C4-2B (cell line): ENCODE results near the gene ZNF385A.

Experiments used
- H3K27ac ChIP-seq: fragments of 450-650 bp; 2 replicates; pipeline ENCODE4 v1.5.1; 2017
- ZFX ChIP-seq: fragments of 450-650 bp; IDR thresholded peaks from 2 replicates; pipeline ENCODE4 v1.6.1; 2017
- TF ChIP-seq, protein P1 (sequence below): fragments of 450-650 bp; conservative IDR thresholded peaks from 2 replicates; pipeline ENCODE4 v1.5.1; 2017; ENCODE audit warnings: mild to moderate bottlenecking

ZNF385A gene

DNA sequence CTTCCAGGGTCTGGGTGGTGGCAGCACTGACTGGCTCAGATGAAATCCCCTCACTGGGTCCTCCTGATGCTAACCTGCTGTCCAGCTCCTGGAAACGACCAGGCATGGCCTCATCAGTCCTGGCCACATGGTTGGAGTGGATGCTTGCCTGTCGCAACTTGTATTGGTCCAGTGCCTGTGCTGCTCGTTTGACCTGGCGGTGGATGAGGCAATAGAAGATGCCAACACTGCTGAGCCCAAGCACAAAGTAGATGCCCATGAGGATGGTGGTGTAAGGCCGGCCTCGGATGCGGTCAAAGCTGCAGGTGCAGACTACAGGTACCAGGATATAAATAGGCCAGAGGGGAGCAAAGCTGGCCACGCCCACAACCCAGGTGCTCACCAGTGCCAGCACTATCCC lies 21.5 kb downstream of the ZNF385A start:
- TF ChIP-seq, protein P1, sequence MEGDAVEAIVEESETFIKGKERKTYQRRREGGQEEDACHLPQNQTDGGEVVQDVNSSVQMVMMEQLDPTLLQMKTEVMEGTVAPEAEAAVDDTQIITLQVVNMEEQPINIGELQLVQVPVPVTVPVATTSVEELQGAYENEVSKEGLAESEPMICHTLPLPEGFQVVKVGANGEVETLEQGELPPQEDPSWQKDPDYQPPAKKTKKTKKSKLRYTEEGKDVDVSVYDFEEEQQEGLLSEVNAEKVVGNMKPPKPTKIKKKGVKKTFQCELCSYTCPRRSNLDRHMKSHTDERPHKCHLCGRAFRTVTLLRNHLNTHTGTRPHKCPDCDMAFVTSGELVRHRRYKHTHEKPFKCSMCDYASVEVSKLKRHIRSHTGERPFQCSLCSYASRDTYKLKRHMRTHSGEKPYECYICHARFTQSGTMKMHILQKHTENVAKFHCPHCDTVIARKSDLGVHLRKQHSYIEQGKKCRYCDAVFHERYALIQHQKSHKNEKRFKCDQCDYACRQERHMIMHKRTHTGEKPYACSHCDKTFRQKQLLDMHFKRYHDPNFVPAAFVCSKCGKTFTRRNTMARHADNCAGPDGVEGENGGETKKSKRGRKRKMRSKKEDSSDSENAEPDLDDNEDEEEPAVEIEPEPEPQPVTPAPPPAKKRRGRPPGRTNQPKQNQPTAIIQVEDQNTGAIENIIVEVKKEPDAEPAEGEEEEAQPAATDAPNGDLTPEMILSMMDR = no peak
- TF ChIP-seq ZFX = no peak
- H3K27ac ChIP-seq = no peak overlapping the region

DNA sequence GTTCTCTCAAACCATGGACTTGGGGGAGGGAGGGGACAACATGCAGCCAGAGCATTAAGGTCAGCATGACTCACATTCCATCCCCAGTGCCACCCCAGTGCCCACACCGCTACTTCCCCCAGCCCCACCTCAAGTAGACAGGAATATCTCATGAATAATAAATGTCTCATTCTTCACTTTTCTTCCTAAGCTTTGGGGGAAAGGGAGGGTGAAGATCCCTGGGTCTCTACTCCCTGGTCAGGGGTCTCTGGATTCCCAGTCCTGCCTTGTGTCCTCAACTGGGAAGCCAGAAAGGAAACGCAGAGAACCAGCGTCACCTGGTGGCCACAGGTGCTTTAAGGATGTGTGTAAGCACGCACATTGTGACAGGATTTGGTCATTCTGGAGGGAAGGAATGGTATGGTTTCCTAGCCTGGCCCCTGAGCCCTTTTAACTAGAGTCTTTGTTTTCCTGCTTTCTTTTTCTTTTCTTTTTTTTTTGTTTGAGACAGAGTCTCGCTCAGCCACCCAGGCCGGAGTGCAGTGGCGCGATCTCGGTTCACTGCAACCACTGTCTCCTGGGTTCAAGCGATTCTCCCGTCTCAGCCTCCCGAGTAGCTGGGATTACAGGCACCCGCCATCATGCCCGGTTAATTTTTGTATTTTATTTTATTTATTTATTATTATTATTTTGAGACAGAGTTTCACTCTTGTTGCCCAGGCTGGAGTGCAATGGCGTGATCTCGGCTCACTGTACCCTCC lies 23.6 kb downstream of the ZNF385A start:
- TF ChIP-seq, protein P1 = peak; percentile 84
- no peak for TF ChIP-seq ZFX
- no peak overlapping the region for H3K27ac ChIP-seq

DNA sequence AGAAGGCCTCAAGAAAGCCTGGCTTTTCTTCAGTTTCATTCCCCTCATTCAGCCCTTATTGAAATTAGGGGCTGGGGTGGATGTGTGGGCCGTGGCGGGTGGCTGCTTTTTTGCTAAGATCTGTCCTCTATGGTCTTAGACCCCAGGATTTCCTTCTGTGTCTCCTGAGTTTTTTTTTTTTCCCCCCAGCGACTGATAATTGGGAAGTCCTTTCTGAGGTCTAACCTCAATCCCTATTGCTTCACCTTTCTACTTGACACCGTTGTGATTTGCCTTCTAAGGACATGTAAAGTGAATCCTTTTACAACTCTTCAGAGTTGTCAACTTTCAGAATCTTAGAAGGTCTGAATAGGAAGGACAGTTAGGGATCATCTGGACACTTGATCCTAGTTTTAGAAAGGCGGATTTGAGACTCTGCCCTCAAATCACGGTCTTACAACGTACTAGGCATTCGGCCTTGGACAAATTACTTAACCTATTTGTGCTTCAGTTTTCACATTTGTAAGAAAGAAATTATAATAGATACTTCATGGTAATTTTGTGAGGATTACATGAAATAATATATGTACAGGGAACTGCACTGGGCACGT lies 24.7 kb downstream of the ZNF385A start:
- H3K27ac ChIP-seq = peak overlapping the region; percentile 86
- TF ChIP-seq ZFX = no peak
- TF ChIP-seq, protein P1 = no peak

DNA sequence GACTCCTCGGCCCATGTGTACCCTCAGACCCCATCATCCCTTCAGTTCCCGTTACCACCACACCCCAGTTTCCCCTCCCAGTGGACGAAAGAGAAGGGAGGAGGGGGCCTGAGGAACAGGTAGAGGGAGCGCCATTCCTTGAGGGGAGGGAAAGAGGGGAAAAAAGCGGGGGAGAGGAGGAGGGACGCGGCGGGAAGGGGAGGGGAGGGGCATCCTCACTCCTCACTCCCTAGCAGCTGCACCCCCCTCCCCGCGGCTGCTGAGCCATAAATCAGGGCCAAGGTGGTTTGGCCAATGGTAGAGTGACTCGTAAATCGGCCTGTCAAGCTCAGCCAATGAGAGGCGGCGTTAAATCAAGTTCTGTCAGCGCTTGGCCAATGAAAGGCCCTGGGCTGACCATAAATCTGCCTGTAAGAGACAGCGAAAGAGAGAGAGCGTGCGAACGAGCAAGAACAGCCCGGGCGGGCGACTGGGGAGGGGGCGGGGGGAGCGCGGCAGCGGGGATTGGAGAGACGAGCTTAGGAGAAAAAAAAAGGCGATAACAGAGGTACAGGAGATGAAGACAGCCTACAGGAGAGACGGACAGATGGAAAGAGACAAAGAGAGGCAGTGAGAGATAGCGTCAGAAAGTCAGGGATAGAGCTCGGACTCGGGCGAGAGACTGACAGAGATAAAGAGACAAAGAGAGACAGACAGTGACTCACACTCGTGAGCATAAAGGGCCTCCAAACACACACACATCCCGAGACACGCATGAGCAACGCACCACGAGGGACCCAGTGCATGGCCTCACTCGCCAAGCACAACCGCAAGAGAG lies 25.4 kb downstream of the ZNF385A start:
- TF ChIP-seq, protein P1 = no peak
- no peak for TF ChIP-seq ZFX
- peak overlapping the region; percentile 86 for H3K27ac ChIP-seq

DNA sequence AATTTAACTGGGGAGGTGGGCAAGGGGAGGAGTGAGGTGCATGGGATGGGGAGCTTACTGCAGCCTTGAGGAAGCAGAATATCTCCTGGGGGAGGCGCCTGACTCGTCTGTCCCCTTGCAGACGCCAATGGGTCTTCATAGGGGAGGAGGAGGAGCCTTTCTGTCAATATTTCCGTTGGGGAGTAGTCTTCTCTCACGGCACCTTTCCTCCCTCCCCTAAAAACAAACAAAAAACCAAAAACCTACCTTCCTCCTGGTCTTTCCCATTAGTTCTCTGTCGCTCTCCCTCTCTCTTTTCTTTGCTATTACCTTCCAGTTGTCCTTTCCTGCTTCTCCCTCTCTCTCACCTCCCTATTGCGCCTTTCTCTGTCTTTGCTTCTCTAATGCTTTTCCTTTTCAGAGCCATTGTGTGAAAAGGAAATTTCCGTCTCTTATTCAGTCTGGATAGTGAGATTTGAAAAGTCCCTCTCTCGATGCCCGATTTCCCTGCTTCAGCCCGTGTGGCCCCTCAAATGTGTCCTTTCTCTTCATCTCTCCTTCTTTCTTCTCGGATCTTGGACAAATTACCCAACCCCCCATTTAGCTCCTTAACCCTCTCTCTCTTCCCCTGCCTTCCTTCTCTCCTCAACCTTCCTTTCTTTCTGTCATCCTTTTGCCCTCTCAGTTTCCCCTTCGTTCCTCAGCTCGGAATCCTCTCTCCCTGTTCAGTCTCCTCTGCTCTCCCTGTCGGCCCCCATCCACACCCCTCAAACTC lies 26.2 kb downstream of the ZNF385A start:
- TF ChIP-seq ZFX = no peak
- TF ChIP-seq, protein P1 = no peak
- H3K27ac ChIP-seq = peak overlapping the region; percentile 86

DNA sequence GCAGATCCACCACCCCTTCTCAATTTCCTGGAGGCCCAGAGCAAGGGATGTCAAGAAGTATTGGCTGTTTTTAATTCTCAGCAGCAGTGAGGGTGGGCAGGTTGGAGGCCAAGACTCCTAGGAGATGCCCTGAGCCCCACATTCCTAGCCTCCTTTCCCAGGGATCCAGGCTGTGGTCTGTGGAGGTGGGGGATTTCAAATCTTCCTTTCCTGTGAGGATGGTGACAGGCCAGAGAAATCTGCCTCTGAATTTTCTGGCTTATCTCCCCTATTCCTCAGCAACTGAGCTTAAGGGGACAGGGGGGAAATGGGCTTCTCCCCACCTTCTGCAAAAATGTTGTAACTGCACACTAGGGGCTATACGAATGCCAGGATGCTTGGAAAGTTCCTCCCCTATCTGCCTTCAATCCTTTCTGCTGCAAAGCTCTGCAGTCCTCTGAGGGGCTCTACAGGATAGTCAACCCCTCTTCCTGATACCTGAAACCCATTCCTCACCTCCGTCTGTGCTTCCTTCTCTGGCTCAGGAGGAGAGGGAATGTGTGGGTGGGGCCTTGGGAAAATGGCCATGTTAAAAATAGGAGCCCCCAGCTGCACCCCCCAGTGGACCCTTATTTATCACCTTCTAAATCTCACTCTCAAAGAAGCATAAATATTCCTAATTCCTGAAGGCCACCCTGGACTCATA lies 26.9 kb downstream of the ZNF385A start:
- H3K27ac ChIP-seq = peak overlapping the region; percentile 86

More for the DNA sequence above, 26.9 kb downstream of the ZNF385A start:
- no peak for TF ChIP-seq ZFX
- TF ChIP-seq, protein P1 = no peak
